ENCODE measurements around the gene ANKRD40CL. TPM values are rescaled to one million over a fixed set of nuclear protein-coding genes. Genes with fewer than 3 reads are reported as not detected.
A peak's percentile ranks its signal among the peaks of the same experiment; 100 is the strongest.

Gene ANKRD40CL
- total RNA-seq, 2 donors from 2014 or later: not detected

DNA sequence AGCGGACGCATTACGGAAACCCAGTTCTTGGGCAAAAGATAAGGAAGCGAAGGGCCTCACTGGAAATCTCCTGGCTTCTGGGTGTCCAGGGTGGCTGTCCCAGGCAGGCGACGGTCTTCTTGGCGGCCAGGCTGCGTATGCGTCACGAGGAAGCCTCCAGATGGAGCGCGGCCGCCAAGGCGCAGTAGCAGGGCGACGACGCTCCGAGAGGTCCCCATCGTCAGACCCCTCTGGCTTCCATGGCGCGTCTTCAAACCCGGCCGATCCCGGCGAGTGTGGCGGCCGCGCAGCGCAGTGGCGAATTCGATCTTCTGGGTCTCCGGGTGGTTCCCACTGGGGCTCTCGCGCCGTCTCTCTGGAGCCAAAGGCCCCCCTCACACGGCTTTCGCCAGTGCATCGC is 13.8 kb upstream of the ANKRD40CL start:
- Mint-ChIP-seq H3K4me3 (peak overlapping the region; percentile 79), H3K4me1 (peaks cover 21% of the 10 kb centered on the region), H3K27ac (no peak overlapping the region), H3K27me3 (no peaks in the 10 kb centered on the region), H3K36me3 (ENCODE audit: low read depth) (no peaks in the 10 kb centered on the region)
- DNase-seq: no peak
- no peak for ATAC-seq
- no peaks in the 10 kb centered on the region for H3K9me3 ChIP-seq (ENCODE audit: control insufficient read depth, low read length, poor library complexity, severe bottlenecking)

DNA sequence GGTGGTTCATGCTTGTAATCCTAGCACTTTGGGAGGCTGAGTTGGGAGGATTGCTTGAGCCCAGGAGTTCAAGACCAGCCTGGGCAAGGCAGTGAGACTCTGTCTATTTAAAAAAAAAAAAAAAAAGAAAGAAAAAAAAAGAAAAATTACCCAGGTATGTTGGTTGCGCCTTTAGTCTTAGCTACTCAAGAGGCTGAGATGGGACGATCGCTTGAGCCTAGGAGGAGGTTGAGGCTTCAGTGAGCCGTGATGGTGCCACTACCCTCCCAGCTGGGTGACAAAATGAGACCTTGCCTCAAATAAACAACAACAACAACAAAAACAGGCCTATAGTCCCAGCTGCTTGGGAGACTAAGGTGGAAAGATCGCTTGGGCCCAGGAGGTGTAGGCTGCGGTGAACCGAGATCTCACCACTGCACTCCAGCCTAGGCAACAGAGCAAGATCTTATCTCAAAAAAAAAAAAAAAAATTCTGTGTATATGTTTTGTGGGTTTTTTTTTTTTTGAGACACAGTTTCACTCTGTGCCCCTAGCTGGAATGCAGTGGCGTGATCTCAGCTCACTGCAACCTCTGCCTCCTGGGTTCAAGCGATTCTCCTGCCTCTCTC is 12.5 kb upstream of the ANKRD40CL start:
- H3K9me3 ChIP-seq (ENCODE audit: control insufficient read depth, low read length, poor library complexity, severe bottlenecking): no peaks in the 10 kb centered on the region
- ATAC-seq (peak; percentile 88), DNase-seq (peak; percentile 25 to 55 (median 31))
- peaks cover 21% of the 10 kb centered on the region for H3K4me1 Mint-ChIP-seq
- H3K36me3 Mint-ChIP-seq (ENCODE audit: low read depth): no peaks in the 10 kb centered on the region
- H3K27me3 Mint-ChIP-seq: no peaks in the 10 kb centered on the region
- peak overlapping the region; percentile 69 for H3K27ac Mint-ChIP-seq
- peak overlapping the region; percentile 43 for H3K4me3 Mint-ChIP-seq

DNA sequence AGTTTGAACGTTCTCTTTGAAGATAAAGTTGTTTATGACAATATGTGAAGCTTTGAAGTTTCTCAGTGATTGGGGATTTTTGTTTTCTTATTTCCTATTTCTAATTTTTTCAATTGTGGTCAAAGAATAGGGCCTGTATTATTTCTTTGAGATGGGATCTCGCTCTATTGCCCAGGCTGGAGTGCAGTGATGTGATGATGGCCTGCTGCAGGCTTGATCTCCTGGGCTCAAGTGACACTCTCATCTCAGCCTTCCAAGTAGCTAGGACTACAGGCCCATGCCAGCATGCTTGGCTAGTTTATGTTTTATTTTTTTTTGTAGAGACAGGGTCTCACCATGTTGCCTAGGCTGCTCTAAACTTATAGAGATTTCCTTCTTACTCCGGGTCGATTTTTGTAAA is 11.7 kb upstream of the ANKRD40CL start:
- no peak for DNase-seq
- no peak for ATAC-seq
- Mint-ChIP-seq H3K36me3 (ENCODE audit: low read depth) (no peaks in the 10 kb centered on the region), H3K27me3 (no peaks in the 10 kb centered on the region), H3K4me1 (peaks cover 20% of the 10 kb centered on the region), H3K27ac (no peak overlapping the region), H3K4me3 (no peak overlapping the region)
- no peaks in the 10 kb centered on the region for H3K9me3 ChIP-seq (ENCODE audit: control insufficient read depth, low read length, poor library complexity, severe bottlenecking)

DNA sequence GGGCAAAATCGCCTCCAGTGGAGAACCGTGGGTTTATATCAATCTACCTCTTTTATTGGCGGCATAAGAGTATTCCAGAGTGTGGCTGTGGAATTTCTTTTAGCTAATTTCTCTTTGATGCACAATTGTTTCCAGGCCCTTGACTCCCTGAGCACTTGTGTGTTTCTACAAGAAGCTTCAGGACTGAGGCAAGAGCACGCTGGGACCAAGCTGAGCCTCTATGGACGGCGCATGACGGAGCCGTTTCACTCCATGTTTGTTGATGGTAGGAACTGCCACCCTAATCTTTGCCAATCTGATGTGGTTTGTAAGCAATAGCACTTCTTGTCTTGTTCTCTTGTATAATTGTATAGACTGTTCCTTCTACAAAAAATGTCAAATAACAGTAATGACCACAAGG is 11.2 kb upstream of the ANKRD40CL start:
- Mint-ChIP-seq H3K36me3 (ENCODE audit: low read depth) (no peaks in the 10 kb centered on the region), H3K4me1 (peaks cover 20% of the 10 kb centered on the region), H3K27ac (no peak overlapping the region), H3K27me3 (no peaks in the 10 kb centered on the region), H3K4me3 (no peak overlapping the region)
- no peaks in the 10 kb centered on the region for H3K9me3 ChIP-seq (ENCODE audit: control insufficient read depth, low read length, poor library complexity, severe bottlenecking)
- DNase-seq (no peak), ATAC-seq (no peak)

DNA sequence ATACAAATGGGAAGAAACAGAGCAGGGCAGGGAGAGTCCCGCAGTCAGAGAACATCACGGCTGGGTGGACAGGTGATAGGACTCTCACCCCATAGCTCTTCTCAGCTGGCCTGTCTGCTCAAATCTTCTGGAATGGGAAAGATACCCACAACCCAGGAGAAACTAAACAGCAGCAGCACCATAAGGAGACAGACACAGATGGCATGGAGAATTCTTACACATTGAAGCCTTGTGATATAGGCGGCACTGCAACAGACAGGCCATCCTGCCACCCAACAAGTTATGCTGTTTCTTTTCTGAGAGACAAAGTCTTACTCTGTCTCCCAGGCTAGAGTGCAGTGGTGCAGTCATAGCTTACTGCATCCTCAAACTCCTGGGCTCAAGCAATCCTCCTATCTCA is 8.6 kb upstream of the ANKRD40CL start:
- ATAC-seq (no peak), DNase-seq (no peak)
- Mint-ChIP-seq H3K27me3 (no peaks in the 10 kb centered on the region), H3K27ac (no peak overlapping the region), H3K4me3 (no peak overlapping the region), H3K4me1 (peaks cover 13% of the 10 kb centered on the region), H3K36me3 (ENCODE audit: low read depth) (no peaks in the 10 kb centered on the region)
- H3K9me3 ChIP-seq (ENCODE audit: control insufficient read depth, low read length, poor library complexity, severe bottlenecking): no peaks in the 10 kb centered on the region

DNA sequence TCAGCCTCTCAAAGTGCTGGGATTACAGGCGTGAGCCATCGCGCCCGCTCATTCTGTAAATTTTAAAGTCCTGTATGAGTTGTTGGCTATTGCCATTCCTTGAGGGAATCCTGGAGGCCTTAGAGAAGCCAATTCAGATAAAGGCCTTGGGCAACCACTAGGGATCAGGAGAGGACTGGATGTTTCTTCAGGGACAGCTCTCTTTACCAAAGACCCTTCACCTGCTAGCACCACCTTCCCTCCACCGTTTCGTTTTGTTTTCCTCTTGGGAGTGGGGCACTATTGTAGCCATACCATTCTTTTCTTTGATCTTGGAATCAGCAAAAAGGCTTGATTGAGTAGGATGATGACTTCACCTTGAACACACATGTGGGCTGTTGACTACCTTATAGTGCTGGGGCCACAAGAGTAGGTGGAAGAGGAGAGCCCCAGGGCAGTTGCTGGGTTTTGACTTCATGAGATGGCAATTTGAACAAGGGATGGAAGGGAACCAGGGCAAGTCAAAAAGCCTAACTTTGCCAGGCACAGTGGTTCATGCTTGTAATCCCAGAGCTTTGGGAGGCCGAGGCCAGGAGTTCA is 7.0 kb upstream of the ANKRD40CL start:
- Mint-ChIP-seq H3K4me1 (peaks cover 5% of the 10 kb centered on the region), H3K4me3 (no peak overlapping the region), H3K36me3 (ENCODE audit: low read depth) (no peaks in the 10 kb centered on the region), H3K27me3 (no peaks in the 10 kb centered on the region), H3K27ac (no peak overlapping the region)
- ATAC-seq: no peak
- H3K9me3 ChIP-seq (ENCODE audit: control insufficient read depth, low read length, poor library complexity, severe bottlenecking): no peaks in the 10 kb centered on the region
- DNase-seq: no peak

DNA sequence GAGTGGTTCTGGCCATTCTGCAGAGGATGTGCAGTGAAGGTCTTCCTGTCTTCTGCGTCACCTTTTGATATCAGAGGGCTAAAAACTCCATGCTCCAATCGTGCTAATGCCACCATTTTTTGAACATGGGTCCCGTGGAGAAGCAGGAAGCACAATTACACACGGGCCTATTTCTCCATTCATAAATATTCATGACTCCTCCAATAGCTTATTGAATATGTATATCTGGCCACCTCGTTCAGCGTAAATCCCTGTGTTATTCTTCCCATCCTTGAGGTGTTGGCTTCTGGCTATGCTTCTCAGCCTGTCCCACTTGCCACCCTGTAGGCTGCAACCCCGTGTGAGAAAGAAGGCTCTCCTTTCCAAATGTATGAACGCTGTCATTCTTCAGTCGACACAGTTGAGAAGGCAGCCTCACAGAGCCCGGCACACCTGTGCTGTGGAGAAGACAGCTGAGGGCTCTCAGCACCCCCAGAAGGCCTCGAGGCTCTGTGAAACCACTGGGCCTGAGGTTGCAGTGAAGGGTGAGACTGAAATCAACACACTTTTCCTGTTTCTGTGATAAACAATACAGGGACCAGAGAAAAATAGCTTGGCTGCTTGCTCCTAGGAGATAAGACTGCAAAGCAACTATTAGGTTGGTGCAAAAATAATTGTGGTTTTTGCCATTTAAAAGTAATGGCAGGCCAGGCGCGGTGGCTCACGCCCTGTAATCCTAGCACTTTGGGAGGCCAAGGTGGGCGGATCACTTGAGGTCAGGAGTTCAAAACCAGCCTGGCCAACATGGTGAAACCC is 4.9 kb upstream of the ANKRD40CL start:
- Mint-ChIP-seq H3K36me3 (ENCODE audit: low read depth) (no peaks in the 10 kb centered on the region), H3K4me1 (peaks cover 4% of the 10 kb centered on the region), H3K27ac (no peak overlapping the region), H3K4me3 (no peak overlapping the region), H3K27me3 (no peaks in the 10 kb centered on the region)
- DNase-seq (no peak), ATAC-seq (no peak)
- H3K9me3 ChIP-seq (ENCODE audit: control insufficient read depth, low read length, poor library complexity, severe bottlenecking): no peaks in the 10 kb centered on the region

DNA sequence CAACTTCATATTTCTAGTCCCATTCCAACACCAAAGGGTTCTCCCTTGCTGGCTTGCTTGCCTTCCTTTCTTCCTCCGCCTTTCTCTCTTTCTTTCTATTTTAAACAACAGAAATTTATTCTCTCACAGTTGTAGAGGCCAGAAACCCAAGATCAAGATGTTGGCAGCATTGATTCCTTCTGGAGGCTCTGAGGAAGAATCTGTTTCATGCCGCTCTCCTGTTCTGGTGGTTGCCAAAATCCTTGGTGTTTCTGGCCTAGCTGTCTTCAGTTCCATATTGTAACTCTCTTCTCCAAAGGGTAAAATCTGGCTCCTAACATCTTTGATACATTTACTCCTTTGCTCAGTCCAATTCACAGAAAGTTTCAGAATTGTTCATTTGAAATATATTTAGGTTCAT is 3.0 kb upstream of the ANKRD40CL start:
- H3K4me3 Mint-ChIP-seq: no peak overlapping the region
- no peak overlapping the region for H3K27ac Mint-ChIP-seq
- no peaks in the 10 kb centered on the region for H3K9me3 ChIP-seq (ENCODE audit: control insufficient read depth, low read length, poor library complexity, severe bottlenecking)
- H3K36me3 Mint-ChIP-seq (ENCODE audit: low read depth): no peaks in the 10 kb centered on the region
- peaks cover 5% of the 10 kb centered on the region for H3K27me3 Mint-ChIP-seq
- no peak for DNase-seq
- ATAC-seq: no peak
- peaks cover 4% of the 10 kb centered on the region for H3K4me1 Mint-ChIP-seq

DNA sequence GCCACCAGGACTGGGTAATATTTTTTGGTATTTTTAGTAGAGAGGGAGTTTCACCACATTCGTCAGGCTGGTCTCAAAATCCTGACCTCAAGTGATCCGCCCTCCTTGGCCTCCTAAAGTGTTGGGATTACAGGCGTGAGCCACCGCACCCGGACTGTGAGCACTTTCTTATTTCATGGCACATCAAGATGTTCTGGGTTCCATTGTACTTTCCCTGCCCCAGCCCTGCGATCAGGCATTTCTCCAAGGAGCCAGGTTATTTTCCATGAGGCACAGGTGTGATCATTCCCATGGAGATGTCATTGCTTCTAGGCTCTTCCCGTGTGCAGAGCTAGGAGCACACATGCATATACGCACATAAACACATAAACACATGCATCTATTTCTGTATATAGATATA is 2.6 kb upstream of the ANKRD40CL start:
- H3K9me3 ChIP-seq (ENCODE audit: control insufficient read depth, low read length, poor library complexity, severe bottlenecking): no peaks in the 10 kb centered on the region
- H3K4me1 Mint-ChIP-seq: peaks cover 4% of the 10 kb centered on the region
- H3K4me3 Mint-ChIP-seq: no peak overlapping the region
- ATAC-seq (no peak), DNase-seq (no peak)
- no peaks in the 10 kb centered on the region for H3K36me3 Mint-ChIP-seq (ENCODE audit: low read depth)
- H3K27me3 Mint-ChIP-seq: peaks cover 5% of the 10 kb centered on the region
- no peak overlapping the region for H3K27ac Mint-ChIP-seq

DNA sequence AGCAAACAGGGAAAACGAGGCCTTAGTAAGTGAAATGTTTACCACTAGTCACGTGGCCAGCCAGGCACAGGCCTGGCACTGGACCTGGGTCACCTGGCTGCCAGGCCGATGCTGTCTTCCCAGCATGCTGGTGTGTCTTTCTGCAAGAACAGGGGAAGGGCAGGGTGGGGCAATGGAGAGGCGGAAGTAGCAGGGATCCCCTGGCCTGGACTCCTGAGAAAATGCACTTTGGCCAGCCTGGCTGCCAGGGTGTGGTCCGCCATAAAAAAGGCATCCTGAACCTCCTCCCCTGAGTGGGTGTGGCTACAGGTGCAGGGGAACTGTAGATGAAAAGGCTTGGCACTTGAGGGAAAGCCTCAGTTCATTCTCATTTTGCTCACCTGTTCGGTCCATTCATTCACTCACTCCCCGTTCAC is 1.0 kb upstream of the ANKRD40CL start:
- ATAC-seq (no peak), DNase-seq (no peak)

DNA sequence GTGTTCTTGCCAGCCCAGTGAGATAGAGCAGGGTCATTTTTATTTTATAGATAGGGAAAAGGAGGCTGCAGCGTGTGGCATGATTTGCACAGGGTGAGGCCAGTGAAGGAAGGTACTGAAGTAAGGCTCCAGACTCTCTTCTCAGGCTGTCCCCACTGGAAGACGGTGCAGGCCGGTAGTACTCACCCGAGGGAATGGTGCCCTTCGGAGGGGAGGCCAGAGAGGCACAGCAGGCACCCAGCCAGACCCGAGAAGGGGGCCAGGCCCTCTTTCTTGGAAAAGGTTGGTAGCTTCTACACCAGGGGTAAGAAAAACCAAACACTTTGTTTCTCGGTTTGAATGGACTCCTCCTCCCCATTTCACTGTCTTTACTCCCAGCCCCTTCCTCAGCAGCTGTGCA is 288 bp downstream of the ANKRD40CL start:
- ATAC-seq: no peak
- peaks cover 9% of the 10 kb centered on the region for H3K4me1 Mint-ChIP-seq
- no peaks in the 10 kb centered on the region for H3K36me3 Mint-ChIP-seq (ENCODE audit: low read depth)
- no peak overlapping the region for H3K27ac Mint-ChIP-seq
- H3K4me3 Mint-ChIP-seq: no peak overlapping the region
- peaks cover 5% of the 10 kb centered on the region for H3K27me3 Mint-ChIP-seq
- no peaks in the 10 kb centered on the region for H3K9me3 ChIP-seq (ENCODE audit: control insufficient read depth, low read length, poor library complexity, severe bottlenecking)
- no peak for DNase-seq

More for the DNA sequence above, 1.0 kb upstream of the ANKRD40CL start:
- no peaks in the 10 kb centered on the region for H3K36me3 Mint-ChIP-seq (ENCODE audit: low read depth)
- peaks cover 7% of the 10 kb centered on the region for H3K4me1 Mint-ChIP-seq
- no peak overlapping the region for H3K4me3 Mint-ChIP-seq
- peaks cover 5% of the 10 kb centered on the region for H3K27me3 Mint-ChIP-seq
- no peak overlapping the region for H3K27ac Mint-ChIP-seq
- H3K9me3 ChIP-seq (ENCODE audit: control insufficient read depth, low read length, poor library complexity, severe bottlenecking): no peaks in the 10 kb centered on the region

DNA sequence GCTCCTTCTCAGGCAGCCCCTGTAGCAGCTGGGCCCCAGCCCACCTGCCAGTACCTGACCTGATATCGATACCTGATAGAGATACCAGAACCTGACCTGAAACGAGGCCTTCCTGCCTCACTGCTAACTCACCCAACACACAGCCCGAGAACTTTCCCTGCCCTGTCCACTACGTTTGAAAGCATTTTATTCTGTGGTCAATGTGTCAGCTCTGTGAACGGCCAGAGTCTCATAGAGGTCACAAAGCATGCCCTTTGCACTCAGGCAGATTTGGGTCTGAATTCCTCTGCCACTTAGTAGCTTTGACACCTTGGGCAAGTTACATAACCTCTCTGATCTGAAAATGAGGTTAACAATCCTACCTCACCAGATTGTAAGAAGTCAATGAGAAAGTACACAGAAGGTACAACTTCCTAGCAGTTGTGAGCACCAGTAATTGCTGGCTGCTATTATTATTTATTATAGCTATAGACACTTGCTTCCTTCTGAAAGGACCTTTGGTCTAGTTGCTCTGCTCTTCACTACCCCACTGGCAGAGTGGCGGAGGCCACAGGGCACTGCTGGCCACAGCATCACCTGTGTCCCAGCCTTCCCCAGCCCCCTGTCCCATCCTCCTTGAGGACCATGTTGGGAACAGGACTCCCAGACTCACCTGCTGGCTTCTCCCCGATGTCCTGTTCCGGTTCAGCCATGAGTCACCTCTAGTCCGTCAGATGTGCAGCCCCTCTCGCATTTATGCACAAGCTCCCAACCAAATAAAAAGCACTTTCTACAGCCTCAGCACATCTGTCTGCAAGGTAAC is 895 bp downstream of the ANKRD40CL start:
- DNase-seq: no peak
- no peaks in the 10 kb centered on the region for H3K9me3 ChIP-seq (ENCODE audit: control insufficient read depth, low read length, poor library complexity, severe bottlenecking)
- Mint-ChIP-seq H3K4me1 (peaks cover 9% of the 10 kb centered on the region), H3K27me3 (peaks cover 5% of the 10 kb centered on the region), H3K4me3 (no peak overlapping the region), H3K27ac (no peak overlapping the region), H3K36me3 (ENCODE audit: low read depth) (no peaks in the 10 kb centered on the region)
- ATAC-seq: no peak
